Fibroblast of skin of back (primary cell): ENCODE data around the gene ATP8A1. TPM values are rescaled to one million over a fixed set of nuclear protein-coding genes. Genes with fewer than 3 reads are reported as not detected.
A peak's percentile ranks its signal among the peaks of the same experiment; 100 is the strongest.
"Not testable (repeated sequence)": the region's sequence is repeated elsewhere in the genome, so short reads cannot be mapped to it uniquely, and the experiment has no call there.

Source experiments
- DNase-seq: peaks from one replicate; pipeline ENCODE4 v3.0.0-alpha.2; 2013
- polyA plus RNA-seq, 2 experiments: library from polyadenylated mRNA; unstranded; fragments of 120-200 nt; gene quantifications; one replicate each; pipeline ENCODE4 v1.2.1, GENCODE V29; 2013; ENCODE audit not compliant: insufficient read length in 2 of 2

Gene ATP8A1
- 1.3 TPM for polyA plus RNA-seq (2013, experiment 1 of 2; ENCODE audit: insufficient read length)
- polyA plus RNA-seq (2013, experiment 2 of 2; ENCODE audit: insufficient read length) = 0.70 TPM

- peak; percentile 88 for DNase-seq
These were observed at the start of gene ATP8A1 for GRCh38 chr4:42656944-42657792. Gene ATP8A1 (minus strand): TSS chr4:42657105. CDS start chr4:42656873, 232 bp downstream.

- DNase-seq = no peak
These were observed 49.2 kb upstream of the ATP8A1 start for GRCh38 chr4:42706086-42706485.

GRCh38 chr4:42703813-42704212, 46.9 kb upstream of the ATP8A1 start:
- no peak for DNase-seq

- no peak for DNase-seq
These were observed 46.0 kb upstream of the ATP8A1 start for GRCh38 chr4:42702895-42703294.

- not testable (repeated sequence) for DNase-seq
These were observed 44.9 kb upstream of the ATP8A1 start for GRCh38 chr4:42701780-42702179.

GRCh38 chr4:42690537-42690936, 33.6 kb upstream of the ATP8A1 start:
- no peak for DNase-seq

- DNase-seq = no peak
These were observed 26.5 kb upstream of the ATP8A1 start for GRCh38 chr4:42683393-42683792.

GRCh38 chr4:42678512-42678911, 21.6 kb upstream of the ATP8A1 start:
- no peak for DNase-seq

- DNase-seq = no peak
These were observed 19.4 kb upstream of the ATP8A1 start for GRCh38 chr4:42676066-42676951.

- peak; percentile 9 for DNase-seq
These were observed 16.1 kb upstream of the ATP8A1 start for GRCh38 chr4:42673082-42673425.

- no peak for DNase-seq
These were observed 15.6 kb upstream of the ATP8A1 start for GRCh38 chr4:42672359-42673081.

- DNase-seq = no peak
These were observed 14.7 kb upstream of the ATP8A1 start for GRCh38 chr4:42671431-42672194.

- DNase-seq = no peak
These were observed 1.4 kb upstream of the ATP8A1 start for GRCh38 chr4:42658261-42658660.

- no peak for DNase-seq
These were observed 294 bp downstream of the ATP8A1 start for GRCh38 chr4:42656679-42656943.

GRCh38 chr4:42655921-42656678, 805 bp downstream of the ATP8A1 start:
- peak; percentile 1 for DNase-seq

- DNase-seq = no peak
These were observed 1.7 kb downstream of the ATP8A1 start for GRCh38 chr4:42655269-42655637.

GRCh38 chr4:42654631-42655268, 2.2 kb downstream of the ATP8A1 start:
- DNase-seq = peak; percentile 40

GRCh38 chr4:42653626-42654560, 3.0 kb downstream of the ATP8A1 start:
- DNase-seq = no peak

GRCh38 chr4:42652529-42653231, 4.2 kb downstream of the ATP8A1 start:
- not testable (repeated sequence) for DNase-seq
